HPDE6-E6E7 (cell line): Measurements from ENCODE around the gene NAPEPLD.
"Not testable (repeated sequence)": the region's sequence is repeated elsewhere in the genome, so short reads cannot be mapped to it uniquely, and the experiment has no call there.

Source experiments
- DNase-seq: peaks from one replicate; pipeline ENCODE4 v3.0.0; 2011; ENCODE audit warnings: missing footprints; ENCODE audit errors: extremely low spot score

Gene NAPEPLD

GRCh38 chr7:103065667-103066066 lies 83.2 kb downstream of the NAPEPLD start:
- DNase-seq: no peak

- DNase-seq: no peak
Observed at GRCh38 chr7:103063895-103064294, 85.0 kb downstream of the NAPEPLD start.

GRCh38 chr7:103059471-103059870 lies 89.4 kb downstream of the NAPEPLD start:
- DNase-seq: no peak

- no peak for DNase-seq
Observed at GRCh38 chr7:103058122-103058521, 90.8 kb downstream of the NAPEPLD start.

GRCh38 chr7:103056006-103056405 lies 92.9 kb downstream of the NAPEPLD start:
- not testable (repeated sequence) for DNase-seq

- DNase-seq: no peak
Observed at GRCh38 chr7:103051519-103051918, 97.4 kb downstream of the NAPEPLD start.
